ENCODE data around the gene RPL37.
"Not testable (repeated sequence)": the region's sequence is repeated elsewhere in the genome, so short reads cannot be mapped to it uniquely, and the experiment has no call there.

Gene RPL37

GRCh38 chr5:40834849-40835787 lies at the start of gene RPL37:
Gene RPL37 (minus strand): TSS chr5:40835222. CDS start chr5:40835185, 37 bp downstream.
- DNase-seq = peak; percentile 90

GRCh38 chr5:40883051-40883450 lies 48.0 kb upstream of the RPL37 start:
- DNase-seq = not testable (repeated sequence)

GRCh38 chr5:40882291-40882690 lies 47.3 kb upstream of the RPL37 start:
- no peak for DNase-seq

GRCh38 chr5:40879163-40879942 lies 44.3 kb upstream of the RPL37 start:
- no peak for DNase-seq

DNA sequence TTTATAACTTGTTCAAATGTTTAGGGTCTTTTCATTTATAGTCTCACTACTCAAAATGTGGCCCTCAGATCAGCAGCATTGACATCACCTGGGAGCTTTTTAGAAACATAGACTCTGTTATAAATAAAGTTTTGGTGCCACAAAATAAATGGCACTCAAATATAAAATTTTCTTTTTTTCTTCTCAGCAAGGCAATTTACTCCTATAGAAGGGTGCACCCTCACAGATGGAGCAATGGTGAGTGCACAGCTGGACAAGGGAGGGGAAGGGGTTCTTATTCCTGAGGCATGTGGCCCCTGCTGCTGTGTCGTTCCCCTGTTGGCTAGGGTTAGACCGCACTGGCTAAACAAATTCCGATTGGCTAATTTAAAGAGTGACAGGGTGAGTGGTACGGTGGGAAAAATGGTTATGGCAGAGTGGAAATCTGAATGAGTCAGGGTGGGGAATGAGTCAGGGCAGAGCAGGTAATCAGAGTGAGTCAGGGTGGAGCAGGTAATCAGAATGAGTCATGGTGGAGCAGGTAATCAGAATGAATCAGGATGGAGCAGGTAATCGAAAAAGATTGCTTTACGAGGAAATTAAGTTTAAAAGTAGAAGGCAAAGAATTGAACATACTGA lies 42.5 kb upstream of the RPL37 start:
- no peak for DNase-seq

GRCh38 chr5:40875958-40876357 lies 40.9 kb upstream of the RPL37 start:
- no peak for DNase-seq

GRCh38 chr5:40873286-40873880 lies 38.4 kb upstream of the RPL37 start:
- no peak for DNase-seq

GRCh38 chr5:40872253-40872652 lies 37.2 kb upstream of the RPL37 start:
- DNase-seq = not testable (repeated sequence)

DNA sequence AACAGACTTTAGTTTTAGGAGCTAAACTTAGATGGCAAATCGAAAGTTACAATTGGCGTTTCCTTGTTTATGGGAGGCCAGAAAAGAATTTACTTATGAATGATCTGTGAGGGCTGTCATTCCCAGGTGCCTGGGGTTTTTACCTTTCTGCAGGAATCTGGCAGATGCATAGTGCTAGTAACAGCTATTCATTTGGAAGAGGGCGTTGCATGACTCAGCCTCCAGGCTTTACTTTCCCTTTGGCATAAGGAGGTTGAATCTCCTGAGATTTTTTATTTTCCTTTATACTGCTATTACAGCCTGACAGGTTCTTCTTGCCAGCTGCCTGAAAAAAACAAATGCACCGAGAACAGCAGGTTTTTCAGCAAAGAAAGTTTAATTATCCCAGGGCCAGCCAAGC lies 36.2 kb upstream of the RPL37 start:
- DNase-seq = no peak

DNA sequence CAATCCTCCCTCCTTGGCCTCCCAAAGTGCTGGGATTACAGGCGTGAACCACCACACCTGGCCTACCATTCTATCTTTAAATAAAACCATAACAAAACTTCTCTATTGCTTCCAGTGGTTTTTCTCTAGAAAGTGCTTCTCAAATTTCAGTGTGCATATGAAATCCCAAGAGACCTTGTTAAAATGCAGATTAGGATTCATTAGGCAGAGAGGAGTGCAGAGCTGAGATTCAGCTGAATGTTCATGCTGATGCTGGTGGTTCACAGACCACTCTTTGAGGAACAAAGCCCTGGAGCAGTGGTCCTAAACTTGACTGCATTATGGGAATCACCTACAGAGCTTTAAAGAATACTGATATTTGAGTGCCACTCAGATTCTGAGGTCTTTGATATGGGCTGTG lies 34.4 kb upstream of the RPL37 start:
- no peak for DNase-seq

DNA sequence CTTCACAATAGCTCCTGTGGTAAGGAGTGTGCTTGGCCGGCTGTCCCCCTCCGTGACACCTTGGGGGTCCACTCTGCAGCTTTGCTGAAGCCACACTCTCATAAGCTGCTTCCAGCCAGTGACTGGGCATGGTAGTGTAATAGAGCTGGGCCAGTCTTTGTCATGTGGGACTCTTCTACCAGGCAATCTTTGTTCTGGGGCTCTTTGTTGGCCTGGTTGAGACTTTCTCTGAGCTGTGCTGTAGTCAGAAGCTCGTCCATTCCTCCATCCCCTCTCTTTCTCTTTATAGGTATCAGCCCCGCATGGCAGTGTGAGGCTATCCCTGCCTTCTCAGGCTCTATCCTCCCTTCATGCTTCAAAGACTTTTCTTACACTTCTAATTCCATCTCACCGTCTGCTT lies 31.8 kb upstream of the RPL37 start:
- no peak for DNase-seq

DNA sequence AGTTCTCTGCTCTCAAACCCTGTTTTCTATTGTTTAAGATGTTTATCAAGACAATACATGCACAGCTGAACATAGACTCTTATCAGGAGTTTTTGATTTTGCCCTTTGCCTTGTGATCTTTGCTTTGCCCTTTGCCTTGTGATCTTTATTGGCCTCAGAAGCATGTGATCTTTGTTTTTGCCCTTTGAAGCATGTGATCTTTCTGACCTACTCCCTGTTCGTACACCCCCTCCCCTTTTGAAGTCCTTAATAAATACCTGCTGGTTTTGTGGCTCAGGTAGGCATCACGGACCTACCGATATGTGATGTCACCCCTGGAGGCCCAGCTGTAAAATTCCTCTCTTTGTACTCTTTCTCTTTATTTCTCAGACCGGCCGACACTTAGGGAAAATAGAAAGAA lies 30.0 kb upstream of the RPL37 start:
- DNase-seq = not testable (repeated sequence)

- no peak for DNase-seq
Measured at GRCh38 chr5:40860711-40861110, 25.7 kb upstream of the RPL37 start.

DNA sequence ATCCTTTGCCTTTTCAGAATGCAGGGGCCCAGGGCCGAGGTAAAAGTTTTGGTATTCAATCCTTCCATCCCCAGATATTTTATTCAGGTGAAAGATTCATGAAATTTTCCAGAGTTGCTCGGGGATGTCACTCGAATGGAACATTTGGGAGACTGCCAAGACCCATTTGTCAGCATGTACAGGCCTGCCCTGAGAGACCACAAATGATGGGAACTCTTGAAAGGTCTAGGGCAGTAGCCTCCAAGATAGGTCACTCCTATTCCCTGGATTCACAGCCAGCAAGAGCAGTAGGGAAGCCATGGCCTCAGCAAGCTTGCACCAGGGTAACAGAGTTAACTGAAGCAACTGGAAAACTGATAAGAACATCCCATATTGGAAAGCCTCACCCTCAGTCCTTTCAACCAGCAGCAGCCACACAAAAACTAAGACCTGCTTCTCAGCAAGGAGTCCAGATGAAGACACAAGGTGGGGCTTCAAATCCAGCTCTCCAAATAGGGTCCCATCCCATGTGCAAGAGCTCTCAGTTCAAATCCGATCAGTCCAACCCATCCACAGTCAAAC lies 18.7 kb upstream of the RPL37 start:
- no peak for DNase-seq

GRCh38 chr5:40847525-40847924 lies 12.5 kb upstream of the RPL37 start:
- DNase-seq = no peak

DNA sequence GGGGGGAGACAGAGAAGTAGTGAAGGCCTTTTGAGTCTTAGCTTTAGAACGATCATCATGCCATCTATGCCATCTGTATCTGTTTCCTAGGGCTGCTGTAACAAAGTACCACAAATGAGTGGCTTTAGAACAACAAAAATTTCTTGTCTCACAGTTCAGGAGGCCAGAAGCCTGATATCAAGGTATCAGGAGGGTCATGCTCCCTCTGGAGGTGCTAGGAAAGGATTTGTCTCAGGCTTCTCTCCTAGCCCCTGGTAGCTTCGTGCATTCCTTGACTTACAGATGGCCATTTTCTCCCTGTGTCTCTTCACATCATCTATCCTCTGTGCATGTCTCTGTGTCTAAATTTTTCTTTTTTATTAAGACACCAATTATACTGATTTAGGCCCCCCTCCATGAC lies 11.3 kb upstream of the RPL37 start:
- no peak for DNase-seq

DNA sequence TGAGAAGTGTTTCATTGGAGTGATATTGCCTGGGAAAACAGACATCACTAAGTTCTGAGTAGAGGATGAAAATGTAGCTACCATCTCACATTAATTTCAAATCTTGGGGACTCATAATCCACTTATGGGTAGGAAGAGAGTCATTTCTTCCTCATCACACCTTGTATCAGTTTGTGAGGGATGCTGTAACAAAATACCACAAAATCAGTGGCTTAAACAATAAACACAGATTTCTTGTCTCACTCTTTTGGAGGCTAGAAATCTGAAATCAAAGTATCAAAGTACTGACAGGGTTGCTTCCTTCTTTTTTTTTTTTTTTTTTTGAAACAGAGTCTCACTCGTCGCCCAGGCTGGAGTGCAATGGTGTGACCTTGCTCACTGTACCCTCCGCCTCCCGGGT lies 9.5 kb upstream of the RPL37 start:
- no peak for DNase-seq

DNA sequence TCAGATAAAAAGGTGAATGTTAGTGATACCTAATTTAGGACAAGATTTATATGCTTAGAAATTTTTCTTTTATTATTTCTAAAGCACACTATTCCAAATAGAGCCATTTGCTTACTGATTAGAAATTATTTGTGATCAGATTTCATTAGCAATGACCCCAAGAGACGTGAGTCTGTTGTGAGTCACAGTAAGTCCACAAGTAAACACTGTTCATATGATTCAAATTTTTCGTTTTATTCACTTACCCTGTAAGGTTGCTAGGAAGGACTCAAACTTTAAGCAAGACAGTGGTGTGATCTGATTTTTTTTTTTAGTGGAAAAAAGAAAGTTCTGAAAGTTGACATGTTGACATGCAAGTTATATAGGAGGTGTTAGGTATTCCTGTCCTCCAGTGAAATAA lies 7.3 kb upstream of the RPL37 start:
- DNase-seq = no peak

- DNase-seq = peak; percentile 13
Measured at GRCh38 chr5:40841068-40841805, 6.2 kb upstream of the RPL37 start, which contains the start of gene CARD6. Gene CARD6 (plus strand): TSS chr5:40841367. CDS start chr5:40841383, 16 bp downstream.

DNA sequence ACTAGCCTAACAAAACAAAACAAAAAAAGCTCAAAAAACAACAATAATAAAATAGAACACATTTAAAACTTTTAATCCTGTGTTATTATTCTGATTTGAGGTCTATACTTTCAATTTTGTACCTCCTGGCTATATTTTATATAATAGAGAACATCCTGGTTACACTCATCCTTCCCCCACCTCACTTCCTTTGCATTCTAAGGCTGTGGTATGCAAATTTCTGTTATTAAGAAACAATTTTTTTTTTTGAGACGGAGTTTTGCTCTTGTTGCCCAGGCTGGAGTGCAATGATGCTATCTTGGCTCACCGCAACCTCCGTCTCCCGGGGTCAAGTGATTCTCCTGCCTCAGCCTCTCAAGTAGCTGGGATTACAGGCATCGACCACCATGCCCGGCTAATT lies 3.1 kb upstream of the RPL37 start:
- DNase-seq = peak; percentile 10

- peak; percentile 45 for DNase-seq
Measured at GRCh38 chr5:40834391-40834848, 602 bp downstream of the RPL37 start.

Measured in CD4-positive, alpha-beta T cell treated with Interleukin-6 for 4 hours (primary cell).